Measurements from ENCODE around the gene STRAP. TPM values are rescaled to one million over a fixed set of nuclear protein-coding genes. Genes with fewer than 3 reads are reported as not detected.

STRAP gene
- total and polyA plus RNA-seq, 2 donors (not counting 1 experiment from before 2014, with no cell fraction given) = 44.4 to 49.0 TPM

- Mint-ChIP-seq H3K4me1 (peaks cover 2% of the 10 kb centered on the region), H3K27ac (no peak overlapping the region), H3K27me3 (no peaks in the 10 kb centered on the region), H3K9me3 (ENCODE audit: insufficient read depth) (no peaks in the 10 kb centered on the region), H3K4me3 (no peak overlapping the region)
- CTCF ChIA-PET = interaction anchor here (1.0 kb wide), 1 partner anchor 361 kb away, joined by 4 read pairs; no protein-coding TSS in a partner anchor
- Histone ChIP-seq H3K27ac (ENCODE audit: low read length in 2 of 2) (no peak overlapping the region), H4K20me1 (ENCODE audit: control insufficient read depth, insufficient read depth, low read length, poor library complexity, severe bottlenecking) (peaks cover 7% of the 10 kb centered on the region), H3K79me2 (ENCODE audit: control insufficient read depth, insufficient read depth, low read length) (peaks cover 9% of the 10 kb centered on the region), H2AFZ (ENCODE audit: insufficient read depth, low read depth, low read length, poor library complexity, severe bottlenecking) (no peak overlapping the region), H3K9ac (ENCODE audit: low read length) (no peak overlapping the region), H3K4me3 (ENCODE audit: control extremely low read depth in 1 of 5, extremely low read depth in 1 of 5, insufficient read depth in 1 of 5, low read depth in 2 of 5, low read length in 4 of 5) (no peak overlapping the region), H3K4me2 (replicated peaks; ENCODE audit: low read depth, low read length, poor library complexity, severe bottlenecking) (no peak overlapping the region), H3K27me3 (replicated peaks in 1 of 4; ENCODE audit: control extremely low read depth in 1 of 4, control insufficient read depth in 3 of 4, insufficient read depth in 4 of 4, low read length in 3 of 4) (no peaks in the 10 kb centered on the region), H3K4me1 (ENCODE audit: control insufficient read depth in 2 of 2, insufficient read depth in 2 of 2, low read length in 2 of 2) (no peaks in the 10 kb centered on the region), H3K9me3 (ENCODE audit: control extremely low read depth in 1 of 3, control insufficient read depth in 2 of 3, insufficient read depth in 1 of 3, low read length in 2 of 3) (no peaks in the 10 kb centered on the region), H3K36me3 (replicated peaks in 1 of 2; ENCODE audit: control extremely low read depth in 1 of 2, control insufficient read depth in 1 of 2, extremely low read depth in 1 of 2, insufficient read depth in 2 of 2, low read length in 1 of 2) (peaks cover 19 to 30% of the 10 kb centered on the region in 2 experiments)
- no peak for TF ChIP-seq CTCF (IDR thresholded peaks at IDR 0.05)
- no peak for TF ChIP-seq EZH2 (IDR thresholded peaks at IDR 0.05; ENCODE audit: borderline replicate concordance, insufficient read depth, low read depth, low read length, poor library complexity, severe bottlenecking)
- POLR2A ChIA-PET = no interaction called here
- WGBS (ENCODE audit: insufficient coverage) = no CpG with 5 or more reads among the region's 3 CpGs
- ATAC-seq (ENCODE audit: low read depth) (no peak), DNase-seq (no peak)
- intact Hi-C loops (cut with micrococcal nuclease) = no loop called here
These were observed 11.1 kb downstream of the STRAP start for GRCh38 chr12:15893260-15893659.

- POLR2A ChIA-PET = no interaction called here
- Histone ChIP-seq H3K9me3 (ENCODE audit: control extremely low read depth in 1 of 3, control insufficient read depth in 2 of 3, insufficient read depth in 1 of 3, low read length in 2 of 3) (no peaks in the 10 kb centered on the region), H3K36me3 (replicated peaks in 1 of 2; ENCODE audit: control extremely low read depth in 1 of 2, control insufficient read depth in 1 of 2, extremely low read depth in 1 of 2, insufficient read depth in 2 of 2, low read length in 1 of 2) (peaks cover 24 to 37% of the 10 kb centered on the region in 2 experiments), H3K27me3 (replicated peaks in 1 of 4; ENCODE audit: control extremely low read depth in 1 of 4, control insufficient read depth in 3 of 4, insufficient read depth in 4 of 4, low read length in 3 of 4) (no peaks in the 10 kb centered on the region), H3K79me2 (ENCODE audit: control insufficient read depth, insufficient read depth, low read length) (no peaks in the 10 kb centered on the region), H2AFZ (ENCODE audit: insufficient read depth, low read depth, low read length, poor library complexity, severe bottlenecking) (no peak overlapping the region), H3K4me2 (replicated peaks; ENCODE audit: low read depth, low read length, poor library complexity, severe bottlenecking) (no peak overlapping the region), H3K27ac (ENCODE audit: low read length in 2 of 2) (peak overlapping the region in 1 of 2 donors; percentile 14), H3K9ac (ENCODE audit: low read length) (no peak overlapping the region), H3K4me3 (ENCODE audit: control extremely low read depth in 1 of 5, extremely low read depth in 1 of 5, insufficient read depth in 1 of 5, low read depth in 2 of 5, low read length in 4 of 5) (no peak overlapping the region), H3K4me1 (ENCODE audit: control insufficient read depth in 2 of 2, insufficient read depth in 2 of 2, low read length in 2 of 2) (no peaks in the 10 kb centered on the region), H4K20me1 (ENCODE audit: control insufficient read depth, insufficient read depth, low read length, poor library complexity, severe bottlenecking) (no peaks in the 10 kb centered on the region)
- WGBS (ENCODE audit: insufficient coverage) = no CpG with 5 or more reads among the region's 1 CpG
- ATAC-seq (ENCODE audit: low read depth) = no peak
- peaks cover 3% of the 10 kb centered on the region for H3K4me1 Mint-ChIP-seq
- no peaks in the 10 kb centered on the region for H3K27me3 Mint-ChIP-seq
- no peak overlapping the region for H3K4me3 Mint-ChIP-seq
- CTCF ChIA-PET = interaction anchor here (0.8 to 3.3 kb wide), 9 partner anchors 8 to 364 kb away, joined by 3 to 38 read pairs (median 9); partner anchors contain the start of gene DERA
- intact Hi-C loops (cut with micrococcal nuclease) = loop anchor here (5.0 kb wide), 1 partner anchor 110 kb away; the partner anchor contains the start of gene EPS8
- H3K9me3 Mint-ChIP-seq (ENCODE audit: insufficient read depth) = no peaks in the 10 kb centered on the region
- DNase-seq = no peak
- H3K27ac Mint-ChIP-seq = no peak overlapping the region
- no peak for TF ChIP-seq EZH2 (IDR thresholded peaks at IDR 0.05; ENCODE audit: borderline replicate concordance, insufficient read depth, low read depth, low read length, poor library complexity, severe bottlenecking)
- no peak for TF ChIP-seq CTCF (IDR thresholded peaks at IDR 0.05)
These were observed 14.7 kb downstream of the STRAP start for GRCh38 chr12:15896867-15897266.

Measured in B cell (primary cell).